HEK293T (cell line): ENCODE measurements around the gene KRTAP4-4.
"Not testable (repeated sequence)": the region's sequence is repeated elsewhere in the genome, so short reads cannot be mapped to it uniquely, and the experiment has no call there.

Experiments
- CTCF ChIA-PET: fragments of 350-600 bp; formaldehyde crosslinking; extraction: SDS; loops from one replicate; lab custom pipeline; 2021; ENCODE audit warnings: antibody characterized with exemption, inconsistent platforms; lab: Yijun Ruan, JAX
- POLR2A ChIA-PET: fragments of 350-600 bp; formaldehyde crosslinking; extraction: SDS; loops from one replicate; lab custom pipeline; 2020; ENCODE audit warnings: antibody characterized with exemption, inconsistent platforms; lab: Yijun Ruan, JAX
- DNase-seq: peaks from one replicate; pipeline ENCODE4 v3.0.0; 2012; ENCODE audit warnings: mixed read lengths; ENCODE audit errors: extremely low spot score
- ARNT ChIP-seq: fragments of 450-650 bp; IDR thresholded peaks from 2 replicates; pipeline ENCODE4 v1.6.1; 2017; ENCODE audit warnings: mild to moderate bottlenecking
- BHLHE40 ChIP-seq: fragments of 450-650 bp; IDR thresholded peaks from 2 replicates; pipeline ENCODE4 v1.6.1; 2016; ENCODE audit warnings: mild to moderate bottlenecking, moderate library complexity, borderline replicate concordance
- CTBP1 ChIP-seq: fragments of 450-650 bp; IDR thresholded peaks from 2 replicates; pipeline ENCODE4 v1.6.1; 2016; ENCODE audit warnings: borderline replicate concordance
- ELF4 ChIP-seq: fragments of 450-650 bp; IDR thresholded peaks from 2 replicates; pipeline ENCODE4 v1.6.1; 2017; ENCODE audit warnings: antibody characterized with exemption
- FOXA1 ChIP-seq: fragments of 450-650 bp; IDR thresholded peaks from 2 replicates; pipeline ENCODE4 v1.6.1; 2016; ENCODE audit warnings: mild to moderate bottlenecking
- FOXK2 ChIP-seq: fragments of 450-650 bp; IDR thresholded peaks from 2 replicates; pipeline ENCODE4 v1.6.1; 2016; ENCODE audit warnings: mild to moderate bottlenecking
- FOXM1 ChIP-seq: fragments of 450-650 bp; IDR thresholded peaks from 2 replicates; pipeline ENCODE4 v1.6.1; 2017; ENCODE audit warnings: mild to moderate bottlenecking, borderline replicate concordance
- HDGF ChIP-seq: fragments of 450-650 bp; IDR thresholded peaks from 2 replicates; pipeline ENCODE4 v1.6.1; 2017; ENCODE audit warnings: antibody characterized with exemption, borderline replicate concordance
- L3MBTL2 ChIP-seq: fragments of 450-650 bp; conservative IDR thresholded peaks from 2 replicates; pipeline ENCODE4 v1.6.1; 2016; ENCODE audit warnings: mild to moderate bottlenecking
- LEF1 ChIP-seq: fragments of 450-650 bp; IDR thresholded peaks from 2 replicates; pipeline ENCODE4 v1.6.1; 2017; ENCODE audit warnings: mild to moderate bottlenecking, borderline replicate concordance
- NFRKB ChIP-seq: fragments of 450-650 bp; IDR thresholded peaks from 2 replicates; pipeline ENCODE4 v1.6.1; 2016; ENCODE audit warnings: mild to moderate bottlenecking, moderate library complexity
- SP1 ChIP-seq: fragments of 450-650 bp; IDR thresholded peaks from 2 replicates; pipeline ENCODE4 v1.6.1; 2017
- SUZ12 ChIP-seq: fragments of 450-650 bp; IDR thresholded peaks from 2 replicates; pipeline ENCODE4 v1.6.1; 2016; ENCODE audit warnings: mild to moderate bottlenecking
- TARDBP ChIP-seq: fragments of 450-650 bp; IDR thresholded peaks from 2 replicates; pipeline ENCODE4 v1.6.1; 2016
- ZNF384 ChIP-seq: fragments of 450-650 bp; IDR thresholded peaks from 2 replicates; pipeline ENCODE4 v1.6.1; 2016
- TF ChIP-seq, protein P1 (sequence below): fragments of 450-650 bp; IDR thresholded peaks from 2 replicates; pipeline ENCODE4 v1.6.1; 2016

KRTAP4-4 gene

DNA sequence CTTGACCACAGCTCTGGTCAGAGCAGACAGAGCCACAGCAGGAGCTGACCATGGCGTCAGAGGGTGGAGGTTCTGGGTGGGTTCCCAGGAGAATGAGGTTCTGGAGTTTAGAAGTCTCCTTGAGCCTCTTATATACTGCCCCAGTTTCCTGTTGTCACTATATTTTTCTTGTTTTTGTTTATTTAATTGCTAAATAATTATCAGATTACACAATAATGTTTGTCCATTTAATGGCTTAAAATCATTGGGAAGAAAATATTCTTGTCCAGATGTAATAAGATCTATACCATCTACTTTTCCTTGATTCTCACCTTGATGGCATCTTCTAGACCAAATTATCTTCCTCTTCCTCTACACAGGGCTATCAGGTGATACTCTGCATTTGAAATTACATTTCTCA, 7.6 kb upstream of the KRTAP4-4 start, which contains the start of gene KRTAP4-3:
TSS of gene KRTAP4-3 (minus strand) at position 101 of the 400 bp plus-strand sequence. CDS start at position 52, 49 bp downstream.
- ChIA-PET POLR2A (no interaction called here), CTCF (no interaction called here)
- no peak for TF ChIP-seq NFRKB
- DNase-seq = no peak

DNA sequence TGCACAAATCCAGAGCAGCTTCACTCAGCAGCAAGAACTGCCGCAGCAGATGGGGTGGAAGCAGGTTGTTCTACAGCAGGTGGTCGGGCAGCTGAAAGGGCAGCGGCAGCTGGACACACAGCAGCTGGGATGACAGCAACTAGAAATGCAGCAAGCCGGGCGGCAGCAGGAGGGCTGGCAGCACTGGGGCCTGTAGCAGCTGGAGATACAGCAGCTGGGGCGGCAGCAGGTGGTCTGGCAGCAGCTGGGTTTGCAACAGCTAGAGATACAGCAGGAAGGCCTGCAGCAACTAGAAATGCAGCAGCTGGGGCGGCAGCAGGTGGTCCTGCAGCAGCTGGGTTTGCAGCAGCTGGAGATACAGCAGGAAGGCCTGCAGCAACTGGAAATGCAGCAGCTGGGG, 7.0 kb upstream of the KRTAP4-4 start:
- DNase-seq = no peak
- ChIA-PET CTCF (no interaction called here), POLR2A (no interaction called here)
- TF ChIP-seq, protein P1, sequence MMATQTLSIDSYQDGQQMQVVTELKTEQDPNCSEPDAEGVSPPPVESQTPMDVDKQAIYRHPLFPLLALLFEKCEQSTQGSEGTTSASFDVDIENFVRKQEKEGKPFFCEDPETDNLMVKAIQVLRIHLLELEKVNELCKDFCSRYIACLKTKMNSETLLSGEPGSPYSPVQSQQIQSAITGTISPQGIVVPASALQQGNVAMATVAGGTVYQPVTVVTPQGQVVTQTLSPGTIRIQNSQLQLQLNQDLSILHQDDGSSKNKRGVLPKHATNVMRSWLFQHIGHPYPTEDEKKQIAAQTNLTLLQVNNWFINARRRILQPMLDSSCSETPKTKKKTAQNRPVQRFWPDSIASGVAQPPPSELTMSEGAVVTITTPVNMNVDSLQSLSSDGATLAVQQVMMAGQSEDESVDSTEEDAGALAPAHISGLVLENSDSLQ = no peak
- TF ChIP-seq HDGF (no peak), ARNT (no peak), FOXK2 (no peak), L3MBTL2 (no peak), BHLHE40 (no peak), SP1 (no peak), LEF1 (no peak), TARDBP (no peak), ZNF384 (no peak)

DNA sequence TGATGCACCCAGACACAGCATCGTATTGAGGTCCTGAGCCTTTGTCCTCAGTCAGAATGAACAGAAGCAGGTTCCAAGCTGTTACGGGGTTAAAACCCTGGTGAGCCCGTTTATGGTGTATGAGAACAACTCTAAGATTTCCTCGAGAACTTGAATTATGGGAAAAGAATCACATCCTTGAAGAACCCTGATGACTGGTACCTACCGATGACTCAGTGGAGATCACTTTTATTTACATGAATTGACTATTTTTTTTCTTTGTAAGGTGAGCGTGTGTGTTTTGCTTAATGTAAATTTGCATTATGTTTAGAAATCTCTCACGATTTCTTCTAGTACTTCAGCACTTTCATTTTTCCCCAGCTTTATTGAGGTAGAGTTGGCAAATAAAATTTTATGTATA, 3.3 kb upstream of the KRTAP4-4 start:
- CTCF ChIA-PET = no interaction called here
- DNase-seq = no peak

DNA sequence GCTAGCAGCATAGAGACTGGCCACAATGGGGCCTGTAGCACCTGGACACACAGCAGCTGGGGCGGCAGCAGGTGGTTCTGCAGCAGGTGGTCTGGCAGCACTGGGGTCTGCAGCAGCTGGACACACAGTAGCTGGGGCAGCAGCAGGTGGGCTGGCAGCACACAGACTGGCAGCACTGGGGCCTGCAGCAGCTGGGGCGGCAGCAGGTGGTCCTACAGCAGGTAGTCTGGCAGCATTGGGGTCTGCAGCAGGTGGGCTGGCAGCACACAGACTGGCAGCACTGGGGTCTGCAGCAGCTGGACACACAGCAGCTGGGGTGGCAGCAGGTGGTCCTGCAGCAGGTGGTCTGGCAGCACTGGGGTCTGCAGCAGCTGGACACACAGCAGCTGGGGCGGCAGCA, 358 bp downstream of the KRTAP4-4 start:
- CTCF ChIA-PET = not testable (repeated sequence)

More for the DNA sequence above, 3.3 kb upstream of the KRTAP4-4 start:
- TF ChIP-seq NFRKB = no peak
- no peak for TF ChIP-seq SP1
- TF ChIP-seq BHLHE40 = no peak
- no peak for TF ChIP-seq LEF1
- POLR2A ChIA-PET = no interaction called here

DNA sequence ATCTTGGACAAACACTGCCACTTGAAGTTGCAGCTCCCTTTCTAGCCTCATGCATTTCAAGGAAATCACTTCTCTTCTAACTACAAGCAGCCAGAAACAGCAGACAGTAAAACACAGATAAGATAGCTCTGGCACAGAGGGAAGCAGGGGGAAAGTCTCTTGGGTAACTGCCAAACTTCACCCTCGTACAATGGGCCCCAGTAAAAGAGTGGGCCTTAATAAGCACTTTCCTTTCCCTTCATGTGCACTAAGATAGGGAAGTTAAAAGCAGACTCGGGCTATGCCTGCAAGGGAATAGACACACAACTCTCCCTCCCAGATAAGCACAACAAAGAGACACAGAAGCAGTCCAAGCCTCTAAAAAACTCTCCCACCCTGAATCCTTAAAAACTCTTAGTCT, 6.7 kb downstream of the KRTAP4-4 start:
- ChIA-PET CTCF (interaction anchor here (0.6 kb wide), 1 partner anchor 294 kb away, joined by 3 read pairs; no protein-coding TSS in a partner anchor), POLR2A (no interaction called here)
- DNase-seq = no peak
- no peak for TF ChIP-seq TARDBP
- TF ChIP-seq, protein P1 = no peak

More for the DNA sequence above, 358 bp downstream of the KRTAP4-4 start:
- POLR2A ChIA-PET, DNase-seq: not testable (repeated sequence)

DNA sequence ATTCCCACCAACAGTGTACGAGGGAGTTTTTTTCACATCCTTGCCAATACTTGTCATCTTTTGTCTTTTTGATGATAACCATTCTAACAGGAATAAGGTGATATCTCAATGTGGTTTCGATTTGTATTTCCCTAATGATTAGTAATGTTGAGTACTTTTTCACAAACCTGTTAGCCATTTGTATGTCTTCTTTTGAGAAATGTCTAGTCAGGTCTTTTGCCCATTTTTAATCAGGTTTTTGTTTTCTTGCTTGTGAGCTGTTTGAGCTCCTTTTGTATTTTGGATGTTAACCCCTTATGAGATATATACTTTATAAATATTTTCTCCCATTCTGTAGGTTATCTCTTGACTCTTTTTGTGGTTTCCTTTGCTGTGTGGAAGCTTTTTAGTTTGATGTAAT, 9.0 kb downstream of the KRTAP4-4 start:
- TF ChIP-seq SP1 (no peak), L3MBTL2 (no peak), TARDBP (no peak), ZNF384 (no peak), ARNT (no peak), BHLHE40 (no peak), NFRKB (no peak), FOXA1 (no peak), ELF4 (no peak), CTBP1 (no peak), FOXM1 (no peak), LEF1 (no peak), SUZ12 (no peak), FOXK2 (no peak), HDGF (no peak)
- TF ChIP-seq, protein P1 = no peak
- ChIA-PET CTCF (no interaction called here), POLR2A (no interaction called here)
- DNase-seq = no peak

DNA sequence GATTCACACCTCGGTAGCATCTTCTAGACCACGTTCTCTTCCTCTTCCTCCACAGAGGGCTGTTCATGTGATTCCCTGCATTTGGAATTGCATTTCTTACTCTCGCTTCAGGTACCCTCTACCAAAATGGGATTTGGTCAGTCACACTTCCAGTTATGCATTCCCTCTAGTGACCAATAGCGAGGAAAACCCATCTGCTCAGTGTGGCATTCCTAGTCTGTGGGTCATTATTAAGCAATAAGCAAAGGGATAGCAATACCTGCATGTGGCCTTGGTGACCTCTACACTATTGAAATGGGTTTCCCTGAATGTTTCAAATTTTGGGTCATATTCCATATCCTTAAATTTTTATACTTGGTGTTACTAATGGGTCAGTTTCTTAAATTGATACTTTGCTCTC, 10.5 kb downstream of the KRTAP4-4 start:
- POLR2A ChIA-PET = no interaction called here
- CTCF ChIA-PET = no interaction called here
- DNase-seq = no peak
- TF ChIP-seq ZNF384 (no peak), NFRKB (no peak), FOXK2 (no peak), LEF1 (no peak)

DNA sequence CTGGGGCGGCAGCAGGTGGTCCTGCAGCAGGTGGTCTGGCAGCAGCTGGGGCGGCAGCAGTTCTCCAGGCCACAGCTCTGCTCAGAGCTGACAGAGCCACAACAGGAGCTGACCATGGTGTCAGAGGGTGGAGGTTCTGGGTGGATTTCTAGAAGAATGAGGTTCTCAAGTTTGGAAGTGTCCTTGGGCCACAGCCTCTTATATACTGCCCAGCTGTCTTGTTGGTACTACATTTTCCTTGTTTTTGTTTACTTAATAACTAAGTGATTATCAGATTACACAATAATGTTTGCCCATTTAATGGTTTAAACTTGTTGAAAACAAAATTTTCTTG, 10.9 kb downstream of the KRTAP4-4 start, which contains the start of gene KRTAP4-5:
TSS of gene KRTAP4-5 (minus strand) at position 174 of the 334 bp plus-strand sequence. CDS start at position 116, 58 bp downstream.
- no peak for TF ChIP-seq ELF4
- no peak for TF ChIP-seq SUZ12
- TF ChIP-seq FOXK2 = no peak
- TF ChIP-seq, protein P1 = no peak
- no peak for TF ChIP-seq LEF1
- TF ChIP-seq HDGF = no peak
- no peak for TF ChIP-seq ZNF384
- no peak for TF ChIP-seq NFRKB
- no peak for TF ChIP-seq L3MBTL2
- CTCF ChIA-PET = no interaction called here
- DNase-seq = no peak
- POLR2A ChIA-PET = no interaction called here

DNA sequence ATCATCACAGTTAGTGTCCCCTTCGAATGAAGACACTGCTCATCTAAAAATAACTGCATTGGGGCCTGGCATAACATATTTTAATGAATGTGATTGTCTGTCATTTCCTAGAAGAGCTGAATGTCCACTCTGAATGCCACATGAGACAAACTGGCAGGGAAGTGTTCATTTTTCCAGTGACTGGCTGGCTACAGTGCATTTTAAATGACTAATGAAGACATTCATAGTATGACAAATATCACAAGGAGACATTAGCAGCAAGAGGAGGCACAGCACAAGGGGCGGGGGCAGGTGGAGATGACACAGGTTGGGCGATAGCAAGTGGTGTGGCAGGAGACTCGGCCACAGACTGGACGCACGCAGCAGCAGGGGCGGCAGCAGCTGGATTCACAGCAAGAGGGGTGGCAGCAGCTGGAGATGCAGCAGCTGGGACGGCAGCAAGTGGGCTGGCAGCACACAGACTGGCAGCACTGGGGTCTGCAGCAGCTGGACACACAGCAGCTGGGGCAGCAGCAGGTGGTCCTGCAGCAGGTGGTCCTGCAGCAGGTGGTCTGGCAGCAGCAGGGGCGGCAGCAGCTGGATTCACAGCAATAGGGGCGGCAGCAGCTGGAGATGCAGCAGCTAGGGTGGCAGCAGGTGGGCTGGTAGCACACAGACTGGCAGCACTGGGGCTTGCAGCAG, 11.4 kb downstream of the KRTAP4-4 start:
- POLR2A ChIA-PET, CTCF ChIA-PET, DNase-seq: not testable (repeated sequence)
